GM21723 (cell line): ENCODE measurements around the gene EHBP1.

Experiments used
- ATAC-seq: cut with Tn5 transposase; IDR thresholded peaks from one replicate; pipeline ENCODE4 v1.9.1; 2021; ENCODE audit warnings: mild to moderate bottlenecking, moderate library complexity; ENCODE audit not compliant: unreplicated experiment

The EHBP1 gene

DNA sequence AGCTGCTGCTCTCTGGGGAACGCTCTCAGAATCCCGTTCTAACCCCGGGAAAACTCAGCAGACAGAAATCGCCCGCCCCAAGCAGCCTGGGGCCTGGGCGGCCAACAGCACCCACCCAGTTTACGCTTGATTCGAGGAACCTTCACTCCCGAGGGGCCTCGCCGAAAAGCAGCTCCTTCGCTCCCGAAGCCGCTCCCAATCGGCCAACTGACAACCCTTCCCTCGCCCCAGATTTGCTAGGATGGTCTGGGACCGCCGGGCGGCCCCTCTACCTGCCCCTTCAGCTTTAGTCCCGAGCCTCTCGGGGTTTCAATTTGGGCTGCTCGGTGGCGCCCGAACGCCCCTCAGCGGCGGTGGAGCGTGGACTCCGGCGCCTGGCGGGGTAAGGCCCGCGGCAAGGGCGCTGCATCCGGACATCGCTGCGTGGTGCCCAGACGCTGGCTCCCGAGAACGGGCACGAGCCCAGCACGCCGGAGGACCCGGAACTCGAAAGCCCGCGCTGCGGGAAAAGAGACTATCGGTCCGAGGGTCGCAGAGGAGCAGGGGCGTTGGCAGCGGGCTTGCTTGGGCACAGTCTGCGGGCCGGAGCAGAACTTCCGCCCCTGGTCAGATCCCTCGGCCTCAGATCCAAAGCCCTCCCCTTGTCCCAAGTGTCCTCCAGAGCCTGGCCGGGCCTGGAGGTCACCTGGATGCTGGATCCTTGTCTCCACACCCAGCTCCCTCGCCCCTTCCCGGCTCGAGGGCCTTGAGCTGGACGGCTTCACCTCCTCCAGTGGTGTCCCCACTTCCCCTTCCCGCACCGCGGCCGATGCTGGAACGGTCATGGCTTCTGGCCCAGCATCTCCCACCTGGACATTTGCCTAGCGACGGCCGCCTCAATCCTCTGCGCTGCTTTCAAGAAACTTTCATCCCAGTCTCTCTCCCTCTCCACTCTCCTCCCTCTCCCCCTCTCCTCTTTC, 342.1 kb downstream of the EHBP1 start:
- no peak for ATAC-seq

DNA sequence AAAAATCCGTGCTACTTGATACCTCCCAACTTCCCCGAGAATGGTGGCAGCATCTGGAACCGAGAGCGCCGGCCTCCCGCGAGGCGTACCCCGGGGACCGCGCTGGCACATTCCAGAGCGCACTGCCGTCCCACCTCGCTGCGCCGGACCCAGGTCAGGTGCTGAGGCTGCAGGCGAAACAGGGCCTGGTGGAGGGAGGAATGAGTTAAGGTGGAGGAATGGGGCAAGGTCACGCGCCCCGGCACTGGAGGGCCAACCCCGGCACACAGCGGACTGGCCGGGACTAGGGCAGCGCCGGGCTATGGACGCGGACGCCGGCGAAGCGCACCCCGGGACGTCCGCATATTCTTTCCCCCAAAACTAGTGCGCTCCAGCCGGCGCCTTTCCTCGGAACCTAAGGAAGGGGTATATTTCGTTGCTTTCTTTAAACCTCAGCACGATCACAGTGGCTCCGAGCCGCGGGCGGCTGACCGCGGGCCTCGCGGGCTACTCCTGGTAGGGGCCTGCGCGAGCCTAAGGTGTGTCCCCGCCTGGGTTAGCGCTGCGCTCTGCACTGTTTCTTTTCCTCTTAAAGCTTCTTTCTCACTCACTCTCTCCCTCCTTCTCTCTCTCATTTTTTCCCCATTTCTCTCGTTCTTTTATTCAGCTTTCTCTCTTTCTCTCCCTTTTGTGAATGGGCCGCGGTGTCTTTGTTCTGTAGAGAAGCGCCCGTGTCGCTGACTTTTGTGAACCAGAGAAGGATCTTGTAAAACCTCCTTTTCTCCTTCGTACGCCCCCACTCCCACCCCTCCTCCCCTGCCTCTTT, 343.1 kb downstream of the EHBP1 start:
- ATAC-seq, result no peak

DNA sequence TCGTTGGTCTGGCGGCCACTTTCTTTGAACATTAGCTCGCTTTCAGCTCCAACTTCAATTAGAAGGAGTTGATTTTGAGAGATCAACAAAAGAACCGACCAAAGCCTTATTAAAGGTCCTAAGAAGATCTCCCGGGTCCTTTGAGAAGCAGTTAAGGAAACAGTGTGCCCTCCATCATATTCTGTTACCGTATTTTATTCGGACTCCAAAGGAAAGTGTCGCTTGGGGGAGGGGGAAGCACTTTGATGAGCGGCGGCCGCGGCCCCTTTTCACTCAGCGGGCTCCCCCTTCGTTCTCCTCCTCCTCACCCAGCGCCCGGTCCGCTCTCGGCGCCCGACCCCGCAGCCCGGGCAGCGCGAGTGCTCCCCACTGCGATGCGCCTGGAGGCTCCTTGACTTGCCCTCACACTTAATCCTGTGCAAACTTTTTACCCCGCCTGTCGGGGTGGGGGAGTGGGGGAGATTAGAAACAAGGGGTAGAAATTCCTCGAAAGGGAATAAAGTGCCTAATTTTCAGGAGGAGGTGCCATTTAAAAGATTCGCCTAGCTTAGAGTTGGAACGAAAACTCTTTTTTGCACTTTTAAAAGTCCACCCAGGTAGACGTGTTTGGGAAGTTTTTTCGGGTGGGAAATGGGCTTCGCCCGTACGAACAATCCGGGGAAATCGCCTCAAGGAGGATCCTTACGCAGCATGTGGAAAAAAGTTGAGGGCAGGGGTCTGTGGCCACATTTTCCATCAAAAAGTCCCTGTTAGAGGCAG, 343.9 kb downstream of the EHBP1 start:
- ATAC-seq, result no peak

DNA sequence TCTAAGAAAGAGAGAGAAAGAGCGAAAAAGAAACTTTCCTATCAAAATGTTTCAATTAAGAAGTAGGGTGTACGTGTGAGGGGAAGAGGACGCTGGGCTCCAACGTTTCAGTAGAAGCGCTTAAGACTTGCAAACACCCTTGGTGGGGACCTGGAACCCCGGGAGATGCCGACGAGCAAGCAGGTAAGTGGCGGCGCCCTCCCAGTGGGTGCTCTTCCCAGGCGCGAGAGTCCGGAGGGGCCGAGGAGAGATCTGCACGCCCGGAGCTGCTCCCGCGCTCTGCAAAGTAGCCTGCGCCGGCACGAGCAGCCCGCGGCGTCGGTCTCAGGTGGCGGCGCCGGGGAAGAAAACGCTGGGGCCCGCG, 344.4 kb downstream of the EHBP1 start:
- ATAC-seq, result peak; percentile 33

DNA sequence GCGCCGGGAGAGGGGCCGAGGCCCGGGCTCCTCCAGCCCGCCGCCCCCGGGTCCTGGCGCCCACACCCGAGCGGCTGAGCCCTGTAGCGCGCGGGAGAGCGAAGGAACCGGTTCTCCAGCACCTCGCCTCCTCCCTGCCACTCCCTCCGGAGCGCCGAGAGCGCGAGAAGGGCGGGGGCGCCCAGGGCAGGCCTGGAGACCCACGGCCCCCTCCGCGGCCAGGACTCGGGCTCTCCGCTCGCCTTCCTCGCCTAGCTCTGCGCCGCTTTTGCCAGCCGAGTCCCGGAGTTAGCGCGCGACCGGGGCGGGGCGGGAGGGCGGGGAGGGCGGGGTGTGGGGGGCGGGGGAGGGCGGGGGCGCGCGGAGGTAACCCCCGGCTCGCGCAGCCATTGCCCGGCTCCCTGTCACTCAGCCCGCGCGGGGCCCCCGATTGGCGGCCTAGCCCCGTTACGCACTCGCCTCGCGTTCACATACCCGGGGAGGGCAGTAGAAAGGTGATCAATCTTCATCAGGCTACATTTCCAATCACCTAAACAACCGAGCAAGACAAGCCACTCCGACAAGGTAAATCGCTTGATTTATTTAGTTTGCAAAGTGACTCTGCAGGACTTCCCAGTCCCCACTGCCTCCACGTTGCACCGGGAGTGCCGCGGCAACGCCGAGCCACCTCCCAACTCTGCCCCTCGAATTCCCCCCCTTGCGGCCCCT, 345.0 kb downstream of the EHBP1 start, which contains the start of gene OTX1:
Gene OTX1 (plus strand): TSS at position 497 of the 708 bp plus-strand sequence. CDS start 2,161 bp downstream, outside the sequence.
- peak; percentile 85 for ATAC-seq

DNA sequence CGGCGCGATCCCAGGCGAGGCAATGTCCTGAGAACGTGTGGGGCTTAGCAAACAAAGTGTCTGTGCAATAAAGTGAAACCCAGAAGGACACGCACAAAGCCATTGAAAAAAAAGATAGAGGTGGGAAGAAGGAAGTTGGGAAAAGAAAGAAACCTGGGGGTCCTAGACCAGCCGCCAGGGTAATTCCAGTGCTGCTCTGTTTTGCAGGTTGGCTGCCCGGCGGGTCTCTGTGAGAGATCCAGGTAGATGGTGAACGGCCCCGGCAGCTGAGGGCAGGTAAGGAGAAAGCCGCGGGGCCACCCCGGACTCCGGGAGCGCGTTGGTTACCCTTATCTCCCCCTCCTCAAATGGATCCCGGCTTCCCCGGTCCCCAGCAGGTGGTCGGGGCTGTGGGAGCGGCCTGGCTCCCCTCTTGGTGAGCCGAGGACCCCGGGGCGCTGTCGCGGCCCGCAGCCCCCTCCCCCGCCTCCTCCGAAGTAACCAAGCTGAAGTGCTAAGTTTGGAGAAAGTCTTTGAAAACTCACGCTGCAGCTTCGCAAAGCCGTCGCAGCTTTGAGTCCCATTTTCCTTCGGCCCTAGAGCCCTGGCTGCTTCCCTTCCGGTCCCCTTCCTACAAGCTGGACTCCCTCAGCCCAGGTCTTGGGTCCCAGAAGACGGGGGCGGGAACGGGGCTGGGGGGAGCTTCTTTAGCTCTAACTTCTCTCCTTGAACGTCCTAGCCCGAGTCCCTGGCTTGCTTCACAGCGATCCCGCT, 345.7 kb downstream of the EHBP1 start:
- no peak for ATAC-seq

DNA sequence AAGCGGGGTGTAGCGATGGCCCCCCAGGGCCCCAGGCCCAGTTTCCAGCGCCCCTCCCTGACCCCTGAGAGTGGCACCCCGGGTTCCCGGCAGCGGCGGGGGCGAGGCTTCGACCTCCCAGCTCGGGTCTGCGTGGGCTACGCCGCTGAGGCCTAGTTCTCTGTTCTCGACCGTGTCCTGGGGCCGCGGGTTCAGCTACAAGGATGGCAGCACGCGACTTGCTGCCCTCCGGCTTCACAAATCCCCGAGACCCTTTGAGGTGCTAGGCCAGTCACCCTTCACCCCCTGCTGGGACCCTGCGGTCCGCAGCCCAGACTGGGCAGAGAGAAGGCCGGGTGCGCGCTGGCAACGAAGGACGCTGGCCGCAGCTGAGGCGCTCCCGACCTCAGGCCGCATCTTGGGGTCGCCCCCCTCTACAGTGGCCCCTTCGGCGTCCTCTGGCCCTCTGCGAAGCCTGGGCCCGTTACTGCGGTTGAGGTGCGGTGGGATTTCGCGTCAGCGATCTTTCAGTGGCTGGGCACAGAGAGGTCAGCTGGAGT, 346.4 kb downstream of the EHBP1 start:
- no peak for ATAC-seq

DNA sequence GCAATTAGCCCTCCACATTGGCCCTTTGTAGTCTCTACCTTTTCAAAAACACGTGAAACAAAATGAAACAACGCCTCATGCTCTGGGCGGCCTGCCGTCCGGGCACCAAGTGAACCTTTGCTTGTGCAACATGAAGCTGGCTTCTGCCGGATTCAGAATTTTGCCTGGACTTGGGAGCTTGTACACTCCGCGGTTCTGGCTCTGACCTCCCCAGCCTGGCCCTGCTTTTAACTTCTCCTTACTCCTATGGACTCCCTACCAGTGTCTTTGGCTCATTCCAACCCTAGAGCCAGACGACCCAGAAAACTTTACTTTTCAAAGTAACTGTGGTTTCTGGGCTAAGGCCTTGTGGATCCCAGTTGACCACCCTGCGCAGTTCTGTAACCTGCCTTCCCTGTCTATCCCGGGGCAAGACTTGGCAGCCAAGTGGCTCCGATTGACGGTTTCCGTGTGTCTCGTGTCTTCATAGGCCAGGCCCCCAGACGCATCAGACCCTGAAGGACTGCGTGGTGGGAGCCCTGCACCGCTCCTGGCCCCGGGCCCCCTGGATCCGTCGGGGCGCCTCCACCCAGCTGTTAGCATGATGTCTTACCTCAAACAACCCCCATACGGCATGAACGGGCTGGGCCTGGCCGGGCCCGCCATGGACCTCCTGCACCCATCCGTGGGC, 347.0 kb downstream of the EHBP1 start:
- ATAC-seq, result no peak

DNA sequence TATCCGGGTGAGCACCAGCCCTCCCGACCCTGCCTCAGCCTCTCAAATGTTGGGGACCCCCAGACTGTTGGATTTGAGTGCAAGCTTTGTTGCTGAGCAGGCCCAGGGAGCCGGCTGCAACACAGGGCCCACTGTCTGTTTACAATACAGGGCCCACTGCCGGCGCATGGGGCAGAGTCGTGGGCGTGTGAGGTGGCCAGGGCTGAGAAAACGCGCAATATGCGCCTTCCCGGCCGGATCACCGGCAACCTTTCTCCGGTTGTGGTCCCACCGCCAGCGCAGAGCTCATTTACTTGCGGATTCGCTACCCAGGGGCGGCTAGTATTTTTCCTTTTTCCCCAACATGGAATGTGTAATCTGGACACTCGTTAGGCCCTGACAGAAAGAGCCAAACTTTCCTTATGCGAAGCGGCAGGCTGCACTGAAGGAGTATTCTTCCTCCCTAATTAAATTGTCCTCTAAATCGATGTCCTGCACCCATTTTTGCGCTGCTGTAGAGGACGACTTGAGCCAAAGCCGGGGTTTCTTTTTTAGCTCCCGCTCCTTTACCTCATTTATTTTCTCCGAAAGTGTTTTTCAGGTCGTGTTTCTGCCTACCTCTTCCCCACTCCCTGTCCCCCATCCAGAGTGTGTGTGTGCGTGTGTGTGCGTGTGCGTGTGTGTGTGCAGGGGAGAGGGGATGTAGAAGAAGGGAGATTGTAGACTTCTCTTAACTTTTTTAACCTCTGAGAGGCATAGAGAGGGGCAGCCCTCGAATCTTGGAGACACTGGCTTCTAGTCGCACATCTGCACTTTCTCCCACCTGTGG, 347.8 kb downstream of the EHBP1 start:
- ATAC-seq, result no peak

DNA sequence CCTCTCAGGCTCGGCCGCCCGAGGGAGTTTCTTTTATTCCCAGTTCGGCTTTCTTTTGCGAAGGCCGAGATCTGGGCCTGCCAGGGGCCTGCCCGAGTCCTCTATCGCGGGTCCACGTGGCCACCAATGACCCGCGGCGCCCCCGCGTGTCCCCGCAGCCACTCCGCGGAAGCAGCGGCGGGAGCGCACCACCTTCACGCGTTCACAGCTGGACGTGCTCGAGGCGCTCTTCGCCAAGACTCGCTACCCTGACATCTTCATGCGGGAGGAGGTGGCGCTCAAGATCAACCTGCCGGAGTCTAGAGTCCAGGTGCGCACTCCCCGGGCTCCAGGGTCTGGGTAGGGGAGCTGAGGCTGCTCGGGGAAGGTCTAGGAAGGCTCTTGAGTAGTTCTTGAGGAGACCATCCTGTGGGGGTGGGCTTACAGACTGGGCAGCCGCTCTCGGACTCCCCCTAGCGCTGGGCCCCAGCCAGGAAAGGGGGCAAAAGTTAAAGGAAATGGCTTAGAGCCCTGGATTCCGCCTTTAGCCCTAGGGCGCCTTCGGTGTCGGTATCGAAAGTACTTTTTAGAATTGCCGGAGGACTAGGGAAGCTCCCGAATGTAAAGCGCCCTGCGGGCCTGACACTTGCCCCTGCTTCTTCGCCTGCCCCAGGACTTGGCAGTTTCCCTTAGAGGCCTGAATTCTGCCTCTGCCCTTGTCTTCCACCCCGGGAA, 348.5 kb downstream of the EHBP1 start:
- no peak for ATAC-seq

DNA sequence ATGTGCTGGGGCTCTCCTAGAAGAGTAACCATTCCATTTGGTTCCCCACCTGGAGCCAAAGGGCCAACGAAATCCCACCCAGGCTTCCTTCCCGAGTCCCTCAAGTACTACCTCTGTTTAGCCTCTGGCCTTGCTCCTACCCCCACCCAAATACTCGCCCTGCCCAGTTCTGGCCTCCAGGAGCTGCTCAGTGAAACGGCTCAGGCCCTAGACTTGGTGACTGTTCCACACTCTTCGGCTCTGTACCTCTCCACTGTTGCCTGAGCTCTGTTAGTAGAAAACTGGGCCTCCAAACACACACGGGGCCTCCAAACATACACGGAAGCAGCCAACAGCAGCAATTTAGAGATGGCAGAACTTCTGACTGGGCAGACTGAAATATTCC, 349.3 kb downstream of the EHBP1 start:
- ATAC-seq, result no peak

DNA sequence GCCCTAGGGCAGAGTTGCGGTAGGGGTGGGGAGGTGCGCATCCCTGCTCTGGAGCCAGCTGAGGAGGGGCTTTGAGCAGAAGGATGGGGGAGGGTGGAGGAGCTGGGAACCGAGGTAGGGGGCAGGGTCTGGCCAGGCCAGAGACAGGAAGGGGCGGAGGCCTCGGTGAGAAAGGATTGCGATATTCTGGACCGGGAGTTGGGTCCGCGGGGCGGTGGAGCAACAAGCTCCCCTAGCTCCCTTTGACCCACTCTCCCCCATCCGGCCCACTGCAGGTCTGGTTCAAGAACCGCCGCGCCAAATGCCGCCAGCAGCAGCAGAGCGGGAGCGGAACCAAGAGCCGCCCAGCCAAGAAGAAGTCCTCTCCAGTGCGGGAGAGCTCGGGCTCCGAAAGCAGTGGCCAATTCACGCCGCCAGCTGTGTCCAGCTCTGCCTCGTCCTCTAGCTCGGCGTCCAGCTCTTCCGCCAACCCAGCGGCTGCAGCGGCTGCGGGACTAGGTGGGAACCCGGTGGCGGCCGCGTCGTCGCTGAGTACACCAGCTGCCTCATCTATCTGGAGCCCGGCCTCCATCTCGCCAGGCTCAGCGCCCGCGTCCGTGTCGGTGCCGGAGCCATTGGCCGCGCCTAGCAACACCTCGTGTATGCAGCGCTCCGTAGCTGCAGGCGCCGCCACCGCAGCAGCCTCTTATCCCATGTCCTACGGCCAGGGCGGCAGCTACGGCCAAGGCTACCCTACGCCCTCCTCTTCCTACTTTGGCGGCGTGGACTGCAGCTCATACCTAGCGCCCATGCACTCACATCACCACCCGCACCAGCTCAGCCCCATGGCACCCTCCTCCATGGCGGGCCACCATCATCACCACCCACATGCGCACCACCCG, 350.0 kb downstream of the EHBP1 start:
- no peak for ATAC-seq

DNA sequence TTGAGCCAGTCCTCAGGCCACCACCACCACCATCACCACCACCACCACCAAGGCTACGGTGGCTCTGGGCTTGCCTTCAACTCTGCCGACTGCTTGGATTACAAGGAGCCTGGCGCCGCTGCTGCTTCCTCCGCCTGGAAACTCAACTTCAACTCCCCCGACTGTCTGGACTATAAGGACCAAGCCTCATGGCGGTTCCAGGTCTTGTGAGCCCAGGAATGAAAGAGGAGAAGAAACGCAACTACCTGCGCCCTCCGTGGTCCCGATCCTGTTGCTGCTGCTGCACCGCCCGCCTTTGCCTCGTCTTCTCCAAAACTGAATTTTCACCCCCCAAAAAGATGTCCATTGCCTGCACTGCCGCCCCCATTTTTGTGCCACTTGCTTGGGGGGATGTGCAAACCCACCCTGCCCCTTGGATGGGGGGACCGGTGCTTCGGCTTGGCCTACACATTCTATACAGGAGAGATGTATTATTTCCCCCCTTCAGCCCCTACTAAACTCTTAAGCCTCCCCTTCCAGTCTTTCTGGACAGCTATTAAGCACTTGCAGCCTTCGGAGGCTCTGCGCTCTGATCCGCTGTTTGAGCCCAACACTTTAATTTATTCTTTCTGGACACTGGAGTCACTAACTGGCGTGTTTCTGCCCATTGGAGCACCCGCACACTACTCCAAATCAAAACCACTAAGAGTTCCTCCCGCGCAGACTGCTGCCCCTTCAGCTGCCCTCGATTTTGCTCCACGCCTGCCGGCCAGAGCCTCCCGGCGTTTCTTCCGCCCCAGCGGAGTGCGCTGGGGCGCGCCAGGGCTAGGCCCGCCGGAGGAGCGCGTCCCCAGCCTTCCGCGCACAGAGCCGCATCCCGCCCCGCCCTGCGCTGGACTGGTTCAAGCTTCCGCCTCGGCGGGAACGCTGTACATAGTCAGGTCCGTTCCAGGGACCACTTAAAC, 350.9 kb downstream of the EHBP1 start:
- no peak for ATAC-seq

DNA sequence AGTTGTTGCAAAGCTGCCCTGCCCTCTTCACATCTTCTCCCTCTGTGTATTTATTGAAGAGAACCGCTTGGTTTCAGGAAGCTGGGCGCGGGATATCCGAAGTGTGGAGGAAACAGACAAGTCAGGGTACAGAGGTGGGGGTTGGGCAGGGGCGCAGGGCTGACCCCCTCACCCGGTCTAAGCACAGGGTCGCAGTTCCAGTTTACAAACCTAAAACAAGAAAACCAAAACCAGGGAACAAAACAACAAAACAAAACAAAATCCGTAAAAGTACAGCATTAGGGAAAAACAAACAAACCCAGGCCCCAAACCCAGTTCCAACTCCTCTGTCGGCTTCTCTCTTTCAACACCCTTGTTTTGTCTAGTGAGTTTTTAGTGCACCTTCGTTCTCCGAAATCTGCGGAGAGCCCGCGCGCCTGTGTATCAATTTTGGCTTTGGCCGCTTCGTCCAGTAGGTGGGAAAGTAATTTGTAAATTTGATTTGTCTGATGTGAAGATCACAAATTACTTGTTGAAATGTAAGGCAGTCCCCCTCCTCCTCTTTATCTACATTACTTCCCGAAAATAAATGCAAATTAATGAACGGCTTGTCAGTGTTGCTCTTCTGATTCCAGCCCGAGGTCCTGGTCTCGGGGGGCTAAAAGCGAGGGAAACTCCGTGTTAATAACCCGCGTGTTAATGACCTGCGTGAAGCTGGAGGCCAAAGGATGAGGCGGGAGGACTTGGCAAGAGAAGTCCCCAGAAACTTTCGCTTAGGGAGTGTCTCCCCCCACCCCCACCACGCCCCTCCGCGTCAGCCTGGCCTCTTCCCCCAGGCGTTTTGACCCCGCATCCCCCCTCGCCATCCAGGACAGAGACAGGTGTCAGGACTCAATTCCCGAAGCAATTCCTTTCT, 352.0 kb downstream of the EHBP1 start:
- no peak for ATAC-seq
